Mesenchymal stem cell (in vitro differentiated cells and primary cell): ENCODE measurements around the gene SLC15A1.

Experiments used
- DNase-seq: peaks from one replicate; pipeline ENCODE4 v3.0.0-alpha.2; 2013
- H2AFZ ChIP-seq: one replicate; pipeline ENCODE4 v1.6.1; 2013; ENCODE audit warnings: low read depth, mild to moderate bottlenecking, control low read depth, inconsistent platforms, low read length, moderate library complexity
- H2AK5ac ChIP-seq: 2 replicates; pipeline ENCODE4 v1.6.1; 2013; ENCODE audit warnings: low read length, moderate library complexity, mild to moderate bottlenecking, inconsistent platforms; ENCODE audit not compliant: severe bottlenecking
- H2BK120ac ChIP-seq: one replicate; pipeline ENCODE4 v1.6.1; 2013; ENCODE audit warnings: low read depth, mild to moderate bottlenecking, inconsistent platforms, low read length, moderate library complexity
- H2BK12ac ChIP-seq, 2 experiments: one replicate each; pipeline ENCODE4 v1.6.1; 2013; ENCODE audit warnings: inconsistent platforms in 2 of 2, low read length in 2 of 2, mild to moderate bottlenecking in 2 of 2, moderate library complexity in 2 of 2, control low read depth in 1 of 2
- H2BK15ac ChIP-seq: one replicate; pipeline ENCODE4 v1.6.1; 2013; ENCODE audit warnings: mild to moderate bottlenecking, low read depth, inconsistent platforms; ENCODE audit not compliant: poor library complexity, severe bottlenecking
- H2BK5ac ChIP-seq: 2 replicates; pipeline ENCODE4 v1.6.1; 2013; ENCODE audit warnings: low read depth, mild to moderate bottlenecking, low read length, control low read depth, inconsistent platforms; ENCODE audit not compliant: poor library complexity, severe bottlenecking
- H3K14ac ChIP-seq, 2 experiments: one replicate each; pipeline ENCODE4 v1.6.1; 2013; ENCODE audit warnings: inconsistent platforms in 2 of 2, low read length in 2 of 2, control low read depth in 1 of 2, mild to moderate bottlenecking in 1 of 2, moderate library complexity in 1 of 2
- H3K18ac ChIP-seq, 2 experiments: one replicate each; pipeline ENCODE4 v1.6.1; 2013; ENCODE audit warnings: inconsistent platforms in 2 of 2, low read length in 2 of 2, control low read depth in 1 of 2, low read depth in 1 of 2, mild to moderate bottlenecking in 1 of 2
- H3K23ac ChIP-seq, 2 experiments: one replicate each; pipeline ENCODE4 v1.6.1; 2013; ENCODE audit warnings: inconsistent platforms in 2 of 2, low read length in 2 of 2, mild to moderate bottlenecking in 2 of 2, moderate library complexity in 2 of 2, control low read depth in 1 of 2
- H3K27ac ChIP-seq: 2 replicates; pipeline ENCODE4 v1.5.1; 2013; ENCODE audit warnings: mild to moderate bottlenecking, moderate library complexity, low read length, control low read depth, inconsistent platforms; ENCODE audit not compliant: poor library complexity, severe bottlenecking
- H3K27me3 ChIP-seq, 2 experiments: 2 replicates each; pipeline versions ENCODE4 v1.6.1 to v1.7.0; 2013; ENCODE audit warnings: low read length in 2 of 2, mild to moderate bottlenecking in 2 of 2, moderate library complexity in 2 of 2, control low read depth in 1 of 2, inconsistent platforms in 1 of 2; ENCODE audit not compliant: control insufficient read depth in 1 of 2, insufficient read depth in 1 of 2
- H3K36me3 ChIP-seq, 2 experiments: 2 replicates each; pipeline versions ENCODE4 v1.6.1 to v1.7.0; 2013; ENCODE audit warnings: low read length in 2 of 2, control low read depth in 1 of 2, inconsistent platforms in 1 of 2, low read depth in 1 of 2, mild to moderate bottlenecking in 1 of 2; ENCODE audit not compliant: insufficient read depth in 2 of 2, control insufficient read depth in 1 of 2
- H3K4ac ChIP-seq, 2 experiments: one replicate each; pipeline ENCODE4 v1.6.1; 2013; ENCODE audit warnings: inconsistent platforms in 2 of 2, low read length in 2 of 2, mild to moderate bottlenecking in 2 of 2, moderate library complexity in 2 of 2, control low read depth in 1 of 2, low read depth in 1 of 2
- H3K4me1 ChIP-seq: 2 replicates; pipeline ENCODE4 v1.6.1; 2013; ENCODE audit warnings: low read depth, low read length, control low read depth; ENCODE audit not compliant: control insufficient read depth, insufficient read depth
- H3K4me2 ChIP-seq: 2 replicates; pipeline ENCODE4 v1.6.1; 2013; ENCODE audit warnings: low read length, mild to moderate bottlenecking, inconsistent platforms; ENCODE audit not compliant: poor library complexity, severe bottlenecking
- H3K4me3 ChIP-seq, 2 experiments: 2 replicates each; pipeline versions ENCODE4 v1.5.1 to v1.7.0; 2013; ENCODE audit warnings: low read length in 2 of 2, mild to moderate bottlenecking in 2 of 2, control low read depth in 1 of 2, low read depth in 1 of 2; ENCODE audit not compliant: insufficient read depth in 1 of 2
- H3K79me1 ChIP-seq: replicated peaks from 2 replicates; pipeline ENCODE4 v1.6.1; 2013; ENCODE audit warnings: mild to moderate bottlenecking, control low read depth, low read length, inconsistent platforms; ENCODE audit not compliant: poor library complexity, severe bottlenecking
- H3K9ac ChIP-seq: 2 replicates; pipeline ENCODE4 v1.7.0; 2013; ENCODE audit warnings: mild to moderate bottlenecking, low read length, moderate library complexity
- H3K9me3 ChIP-seq: 2 replicates; pipeline ENCODE4 v1.7.0; 2013; ENCODE audit warnings: mild to moderate bottlenecking, low read length; ENCODE audit not compliant: control insufficient read depth
- H4K8ac ChIP-seq: one replicate; pipeline ENCODE4 v1.6.1; 2013; ENCODE audit warnings: inconsistent platforms, mild to moderate bottlenecking, low read length, moderate library complexity
- H4K91ac ChIP-seq: one replicate; pipeline ENCODE4 v1.6.1; 2013; ENCODE audit warnings: mild to moderate bottlenecking, low read length, inconsistent platforms
- WGBS: methylation state at CpG from one replicate; pipeline ENCODE4 v1.1.7; 2013; ENCODE audit warnings: mixed read lengths; 5-methylcytosine and 5-hydroxymethylcytosine counted together

SLC15A1 gene

GRCh38 chr13:98791611-98792010 is 39.1 kb upstream of the SLC15A1 start:
- 82% methylated on average over 7 of the region's 7 CpGs for WGBS
- no peak for DNase-seq
- Histone ChIP-seq H2BK15ac (no peak overlapping the region), H3K4me2 (no peak overlapping the region), H3K9ac (no peak overlapping the region), H2BK5ac (no peak overlapping the region), H3K14ac (no peak overlapping the region), H2AK5ac (no peak overlapping the region), H3K18ac (no peak overlapping the region), H2BK12ac (no peak overlapping the region), H4K91ac (no peak overlapping the region), H2BK120ac (no peak overlapping the region), H4K8ac (no peak overlapping the region), H3K79me1 (no peaks in the 10 kb centered on the region), H3K36me3 (peaks cover 15 to 25% of the 10 kb centered on the region in 2 experiments), H3K23ac (no peak overlapping the region), H3K27me3 (peaks cover 6 to 24% of the 10 kb centered on the region in 2 experiments), H2AFZ (no peak overlapping the region), H3K9me3 (peaks cover 2% of the 10 kb centered on the region), H3K4ac (no peak overlapping the region), H3K27ac (no peak overlapping the region), H3K4me1 (no peaks in the 10 kb centered on the region), H3K4me3 (no peak overlapping the region)

DNA sequence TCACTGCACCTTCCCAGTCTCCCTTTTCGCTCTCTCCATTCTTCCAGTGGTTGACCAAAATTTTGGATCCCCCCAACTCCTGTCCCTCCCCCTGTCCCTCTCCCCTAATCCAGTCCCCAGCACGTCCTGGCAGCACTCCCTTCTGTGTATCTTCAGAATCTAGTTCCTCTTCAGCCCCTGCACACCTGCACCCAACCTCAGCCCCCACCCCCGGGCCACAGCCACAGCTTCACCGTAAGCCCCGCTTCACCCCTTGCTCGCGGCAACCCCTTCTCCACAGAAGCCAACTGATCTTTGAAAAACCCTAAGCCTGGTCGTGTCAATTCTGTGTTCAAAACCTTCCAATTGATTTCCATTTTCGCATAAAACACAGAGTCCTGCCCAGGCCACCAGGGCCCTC is 35.5 kb upstream of the SLC15A1 start:
- no peaks in the 10 kb centered on the region for H3K4me1 ChIP-seq
- H4K8ac ChIP-seq: no peak overlapping the region
- DNase-seq: no peak
- no peak overlapping the region for H3K4ac ChIP-seq
- no peak overlapping the region for H3K4me2 ChIP-seq
- no peaks in the 10 kb centered on the region for H3K79me1 ChIP-seq
- no peak overlapping the region for H2BK12ac ChIP-seq
- no peak overlapping the region for H3K14ac ChIP-seq
- H3K4me3 ChIP-seq: no peak overlapping the region
- no peak overlapping the region for H2BK5ac ChIP-seq
- no peak overlapping the region for H3K9ac ChIP-seq
- peaks cover 6 to 56% of the 10 kb centered on the region in 2 experiments for H3K27me3 ChIP-seq
- no peak overlapping the region for H3K18ac ChIP-seq
- peaks cover 0 to 7% of the 10 kb centered on the region in 2 experiments for H3K36me3 ChIP-seq
- no peak overlapping the region for H2AFZ ChIP-seq
- no peak overlapping the region for H2BK120ac ChIP-seq
- peaks cover 2% of the 10 kb centered on the region for H3K9me3 ChIP-seq
- WGBS: 89% methylated on average over 9 of the region's 9 CpGs
- no peak overlapping the region for H2AK5ac ChIP-seq
- no peak overlapping the region for H3K27ac ChIP-seq
- H2BK15ac ChIP-seq: no peak overlapping the region
- no peak overlapping the region for H3K23ac ChIP-seq
- H4K91ac ChIP-seq: no peak overlapping the region

- no peak overlapping the region for H2BK15ac ChIP-seq
- no peak for DNase-seq
- H3K36me3 ChIP-seq: no peaks in the 10 kb centered on the region
- H2BK120ac ChIP-seq: no peak overlapping the region
- H3K27ac ChIP-seq: no peak overlapping the region
- no peak overlapping the region for H2BK12ac ChIP-seq
- H3K4me3 ChIP-seq: no peak overlapping the region
- no peak overlapping the region for H4K8ac ChIP-seq
- H3K9ac ChIP-seq: no peak overlapping the region
- peaks cover 6 to 62% of the 10 kb centered on the region in 2 experiments for H3K27me3 ChIP-seq
- no peak overlapping the region for H2AK5ac ChIP-seq
- H3K23ac ChIP-seq: no peak overlapping the region
- no peak overlapping the region for H2AFZ ChIP-seq
- H3K4ac ChIP-seq: no peak overlapping the region
- H3K18ac ChIP-seq: no peak overlapping the region
- H3K4me2 ChIP-seq: no peak overlapping the region
- no peak overlapping the region for H4K91ac ChIP-seq
- H2BK5ac ChIP-seq: no peak overlapping the region
- H3K14ac ChIP-seq: no peak overlapping the region
- peaks cover 2% of the 10 kb centered on the region for H3K9me3 ChIP-seq
- WGBS: 87% methylated on average over 10 of the region's 10 CpGs
- H3K4me1 ChIP-seq: no peaks in the 10 kb centered on the region
- no peaks in the 10 kb centered on the region for H3K79me1 ChIP-seq
Observed at GRCh38 chr13:98787173-98787572, 34.7 kb upstream of the SLC15A1 start.

DNA sequence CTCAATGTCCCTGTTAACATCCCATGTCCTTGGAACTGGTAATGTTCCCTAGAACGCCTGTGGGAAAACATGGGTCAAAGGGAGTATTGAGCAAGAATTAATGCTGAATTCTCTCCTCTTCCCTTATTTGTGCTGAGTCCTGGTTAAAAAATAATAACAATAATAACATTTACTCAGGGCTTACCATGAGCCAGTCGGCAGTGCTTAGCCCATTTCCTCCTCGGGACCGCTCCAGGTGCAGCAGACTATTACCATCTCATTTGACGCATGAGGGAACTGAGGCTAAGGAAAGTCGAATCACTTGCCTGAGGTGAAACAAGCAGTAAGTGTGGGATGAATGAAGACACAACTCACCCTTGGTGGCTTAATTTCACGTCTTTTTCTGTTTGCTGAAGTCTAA is 33.6 kb upstream of the SLC15A1 start:
- Histone ChIP-seq H3K4ac (no peak overlapping the region), H2BK12ac (no peak overlapping the region), H3K4me3 (no peak overlapping the region), H2BK5ac (no peak overlapping the region), H3K14ac (no peak overlapping the region), H2AK5ac (no peak overlapping the region), H2BK120ac (no peak overlapping the region), H3K27ac (no peak overlapping the region), H4K8ac (no peak overlapping the region), H3K23ac (no peak overlapping the region), H4K91ac (no peak overlapping the region), H3K4me2 (no peak overlapping the region), H3K18ac (no peak overlapping the region), H3K36me3 (no peaks in the 10 kb centered on the region), H3K4me1 (no peaks in the 10 kb centered on the region), H3K9me3 (peaks cover 2% of the 10 kb centered on the region), H2AFZ (no peak overlapping the region), H3K9ac (no peak overlapping the region), H3K79me1 (no peaks in the 10 kb centered on the region), H2BK15ac (no peak overlapping the region), H3K27me3 (peaks cover 6 to 72% of the 10 kb centered on the region in 2 experiments)
- 91% methylated on average over 5 of the region's 7 CpGs for WGBS
- DNase-seq: no peak
